OCI-LY7 (cell line): ENCODE measurements around the gene FAU. TPM values are rescaled to one million over a fixed set of nuclear protein-coding genes. Genes with fewer than 3 reads are reported as not detected.

Source experiments
- BruUV-seq: library from RNA; stranded (reverse); fragments of 400-500 nt; replicated peaks from 2 replicates; lab custom pipeline; 2021; lab: Mats Ljungman, UMichigan
- CTCF ChIA-PET: fragments of 300-600 bp; sonication (Branson Sonifier 250); formaldehyde crosslinking; loops from one replicate; lab custom pipeline; 2022; ENCODE audit warnings: antibody characterized with exemption; ENCODE audit not compliant: unreplicated experiment; lab: Charles Lee
- POLR2A ChIA-PET: fragments of 300-600 bp; sonication (Branson Sonifier 250); formaldehyde crosslinking; loops from one replicate; lab custom pipeline; 2022; ENCODE audit warnings: antibody characterized with exemption; lab: Charles Lee
- DNase-seq: peaks from one replicate; pipeline ENCODE4 v3.0.0-alpha.2; 2015; ENCODE audit warnings: low spot score
- H2AFZ ChIP-seq: fragments of 200-600 bp; sonication (generic), shearing (Covaris generic); 2 replicates; pipeline ENCODE4 v1.6.1; 2014; ENCODE audit warnings: mild to moderate bottlenecking, antibody characterized with exemption, low read length, moderate library complexity
- H3K27ac ChIP-seq: fragments of 200-600 bp; sonication (generic); 2 replicates; pipeline ENCODE4 v1.5.1; 2014; ENCODE audit warnings: mixed run types, low read depth, mild to moderate bottlenecking, moderate library complexity, low read length, inconsistent platforms; ENCODE audit not compliant: poor library complexity, severe bottlenecking
- H3K36me3 ChIP-seq: fragments of 200-600 bp; sonication (generic); 2 replicates; pipeline ENCODE4 v1.6.1; 2014; ENCODE audit warnings: mild to moderate bottlenecking, antibody characterized with exemption, low read length, moderate library complexity, mixed read lengths; ENCODE audit not compliant: insufficient read depth
- H3K4me1 ChIP-seq: fragments of 200-600 bp; sonication (generic); 2 replicates; pipeline ENCODE4 v1.5.1; 2014; ENCODE audit warnings: mild to moderate bottlenecking, low read length; ENCODE audit not compliant: insufficient read depth, poor library complexity, severe bottlenecking
- H3K4me2 ChIP-seq: fragments of 200-600 bp; sonication (generic); 2 replicates; pipeline ENCODE4 v1.6.1; 2014; ENCODE audit warnings: mild to moderate bottlenecking, low read length
- H3K4me3 ChIP-seq: fragments of 200-600 bp; sonication (generic); 2 replicates; pipeline ENCODE4 v1.5.1; 2014; ENCODE audit warnings: mild to moderate bottlenecking, low read depth, low read length; ENCODE audit not compliant: poor library complexity, severe bottlenecking
- H3K79me2 ChIP-seq: fragments of 200-600 bp; sonication (generic); 2 replicates; pipeline ENCODE4 v1.6.1; 2016; ENCODE audit warnings: low read depth, mild to moderate bottlenecking, low read length, moderate library complexity, mixed read lengths; ENCODE audit not compliant: insufficient read depth
- H3K9me2 ChIP-seq: fragments of 200-600 bp; sonication (generic); 2 replicates; pipeline ENCODE4 v1.6.1; 2016; ENCODE audit warnings: mild to moderate bottlenecking, low read length, mixed read lengths; ENCODE audit not compliant: insufficient read depth
- H3K9me3 ChIP-seq: fragments of 200-600 bp; sonication (generic); 2 replicates; pipeline ENCODE4 v1.6.1; 2014; ENCODE audit warnings: mild to moderate bottlenecking, mixed run types, low read length, mixed read lengths
- H4K20me1 ChIP-seq: fragments of 200-600 bp; sonication (generic); 2 replicates; pipeline ENCODE4 v1.6.1; 2014; ENCODE audit warnings: mild to moderate bottlenecking, antibody characterized with exemption, low read length, moderate library complexity, mixed read lengths; ENCODE audit not compliant: insufficient read depth
- EZH2phosphoT487 ChIP-seq: fragments of 200-600 bp; sonication (generic); IDR thresholded peaks from 2 replicates; pipeline ENCODE4 v1.6.1; 2018; ENCODE audit warnings: low read depth, borderline replicate concordance, mild to moderate bottlenecking, mixed run types, antibody characterized with exemption, low read length, moderate library complexity, mixed read lengths
- intact Hi-C: fragments of 100-400 bp; cut with micrococcal nuclease; formaldehyde crosslinking; loops from one replicate; pipeline ENCODE4 v1.10.0; 2022; ENCODE audit not compliant: unreplicated experiment
- total RNA-seq, 2 experiments: library from RNA; depleted of rRNA in 1 of 2; stranded (reverse); fragments of >200 nt in 1 of 2; shearing (Covaris generic) in 1 of 2; gene quantifications; 2 replicates each; pipeline ENCODE4 v1.2.3, GENCODE V29; 2014 to 2022
- TF ChIP-seq, protein P1 (sequence below): fragments of 200-600 bp; sonication (generic); conservative IDR thresholded peaks from 2 replicates; pipeline ENCODE4 v1.5.1; 2014; ENCODE audit warnings: mild to moderate bottlenecking, antibody characterized with exemption, low read length, moderate library complexity, mixed read lengths

The FAU gene
- total RNA-seq, 2 experiments from 2014 or later = 1,406 to 1,573 TPM

DNA sequence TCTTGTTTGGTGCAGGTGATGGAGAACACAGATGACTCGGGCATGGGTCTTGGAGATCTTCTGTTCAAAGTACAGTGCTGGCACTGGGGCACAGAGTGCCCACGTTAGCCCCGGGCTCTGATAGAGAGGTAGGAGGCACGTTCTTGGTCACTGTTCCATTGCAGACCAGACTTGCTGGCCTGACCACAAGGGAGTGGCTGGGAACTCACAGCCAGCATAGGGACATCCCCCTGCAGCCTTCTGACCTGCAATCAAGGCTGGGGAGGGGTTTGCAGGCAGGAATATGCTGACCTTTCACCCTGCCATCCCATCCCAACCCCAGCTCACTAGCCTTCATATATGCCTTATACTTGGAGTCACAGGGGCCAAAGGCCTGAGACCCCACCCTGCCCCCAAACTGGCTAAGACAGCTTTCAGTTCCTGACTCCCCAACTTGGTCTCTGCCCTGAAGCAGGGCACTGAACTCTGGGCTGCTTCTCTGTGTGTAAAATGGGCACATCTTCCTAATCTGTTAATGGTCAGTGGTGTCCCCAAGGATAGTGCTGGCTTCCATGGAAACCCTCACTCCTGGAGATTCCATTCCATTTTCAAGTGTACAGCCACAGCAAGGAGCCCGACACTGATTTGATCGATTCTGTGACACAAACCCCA lies 4.8 kb upstream of the FAU start:
- Histone ChIP-seq H3K36me3 (peaks cover 82% of the 10 kb centered on the region), H3K79me2 (peaks cover 59% of the 10 kb centered on the region), H3K27ac (peak overlapping the region; percentile 98), H3K4me3 (no peak overlapping the region), H2AFZ (no peak overlapping the region), H3K9me3 (no peaks in the 10 kb centered on the region), H3K4me2 (no peak overlapping the region), H3K4me1 (peaks cover 59% of the 10 kb centered on the region), H4K20me1 (no peaks in the 10 kb centered on the region), H3K9me2 (no peaks in the 10 kb centered on the region)
- POLR2A ChIA-PET = no interaction called here
- TF ChIP-seq, protein P1, sequence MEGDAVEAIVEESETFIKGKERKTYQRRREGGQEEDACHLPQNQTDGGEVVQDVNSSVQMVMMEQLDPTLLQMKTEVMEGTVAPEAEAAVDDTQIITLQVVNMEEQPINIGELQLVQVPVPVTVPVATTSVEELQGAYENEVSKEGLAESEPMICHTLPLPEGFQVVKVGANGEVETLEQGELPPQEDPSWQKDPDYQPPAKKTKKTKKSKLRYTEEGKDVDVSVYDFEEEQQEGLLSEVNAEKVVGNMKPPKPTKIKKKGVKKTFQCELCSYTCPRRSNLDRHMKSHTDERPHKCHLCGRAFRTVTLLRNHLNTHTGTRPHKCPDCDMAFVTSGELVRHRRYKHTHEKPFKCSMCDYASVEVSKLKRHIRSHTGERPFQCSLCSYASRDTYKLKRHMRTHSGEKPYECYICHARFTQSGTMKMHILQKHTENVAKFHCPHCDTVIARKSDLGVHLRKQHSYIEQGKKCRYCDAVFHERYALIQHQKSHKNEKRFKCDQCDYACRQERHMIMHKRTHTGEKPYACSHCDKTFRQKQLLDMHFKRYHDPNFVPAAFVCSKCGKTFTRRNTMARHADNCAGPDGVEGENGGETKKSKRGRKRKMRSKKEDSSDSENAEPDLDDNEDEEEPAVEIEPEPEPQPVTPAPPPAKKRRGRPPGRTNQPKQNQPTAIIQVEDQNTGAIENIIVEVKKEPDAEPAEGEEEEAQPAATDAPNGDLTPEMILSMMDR = no peak
- no peak for TF ChIP-seq EZH2phosphoT487
- CTCF ChIA-PET = no interaction called here
- DNase-seq = no peak
- intact Hi-C loops = no loop called here
- no TSS peak for BruUV-seq

DNA sequence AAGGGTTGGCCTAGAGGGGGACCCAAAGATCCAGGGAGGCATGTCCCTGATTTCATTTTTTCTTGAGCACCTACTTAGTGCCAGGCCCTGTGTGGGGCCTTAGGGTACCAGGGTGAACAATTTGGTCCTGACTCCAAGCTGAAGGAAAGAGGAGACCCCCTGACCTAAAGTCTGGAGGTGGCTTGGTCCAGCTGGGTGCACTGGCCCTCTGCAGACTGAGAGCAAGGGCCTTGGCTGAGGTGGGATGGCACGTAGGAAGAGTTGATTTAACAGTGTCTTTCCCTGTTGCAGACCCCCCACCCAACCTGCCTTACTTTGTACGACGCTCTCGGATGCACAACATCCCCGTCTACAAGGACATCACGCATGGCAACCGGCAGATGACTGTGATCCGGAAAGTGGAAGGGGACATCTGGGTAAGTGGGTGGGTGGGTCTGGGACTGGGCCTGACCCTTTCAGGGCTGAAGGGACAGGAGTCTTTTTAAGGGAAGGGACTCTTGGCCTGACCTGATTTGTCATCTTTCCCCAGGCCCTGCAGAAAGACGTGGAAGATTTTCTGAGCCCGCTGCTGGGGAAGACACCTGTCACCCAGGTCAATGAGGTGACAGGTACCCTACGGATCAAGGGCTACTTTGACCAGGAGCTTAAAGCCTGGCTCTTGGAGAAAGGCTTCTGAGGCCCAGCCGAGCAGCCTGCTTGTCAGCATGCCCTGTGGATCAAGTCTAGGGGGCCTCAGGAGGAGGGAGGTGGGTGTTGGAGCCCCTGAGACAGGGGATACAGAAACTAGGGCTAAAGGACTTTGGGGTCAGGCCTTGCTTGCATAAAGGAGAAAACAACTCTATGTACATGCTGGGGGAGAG lies 3.5 kb upstream of the FAU start:
- Histone ChIP-seq H3K4me1 (peaks cover 53% of the 10 kb centered on the region), H3K4me2 (no peak overlapping the region), H4K20me1 (peaks cover 9% of the 10 kb centered on the region; the same call in 1 of the 2 replicates), H2AFZ (no peak overlapping the region), H3K27ac (peak overlapping the region; percentile 98), H3K4me3 (no peak overlapping the region), H3K79me2 (peaks cover 59% of the 10 kb centered on the region), H3K9me2 (no peaks in the 10 kb centered on the region), H3K36me3 (peaks cover 82% of the 10 kb centered on the region), H3K9me3 (no peaks in the 10 kb centered on the region)
- CTCF ChIA-PET = no interaction called here
- no peak for DNase-seq
- POLR2A ChIA-PET = interaction anchor here (1.3 kb wide), 1 partner anchor 10 kb away, joined by 3 read pairs; no protein-coding TSS in a partner anchor
- intact Hi-C loops = no loop called here
- no peak for TF ChIP-seq EZH2phosphoT487
- TF ChIP-seq, protein P1 = no peak
- BruUV-seq = no TSS peak
